Mesenchymal stem cell (in vitro differentiated cells and primary cell): ENCODE results near the gene ELOVL2.

Experiments
- DNase-seq: peaks from one replicate; pipeline ENCODE4 v3.0.0-alpha.2; 2013
- H2AFZ ChIP-seq: one replicate; pipeline ENCODE4 v1.6.1; 2013; ENCODE audit warnings: low read depth, mild to moderate bottlenecking, control low read depth, inconsistent platforms, low read length, moderate library complexity
- H2AK5ac ChIP-seq: 2 replicates; pipeline ENCODE4 v1.6.1; 2013; ENCODE audit warnings: low read length, moderate library complexity, mild to moderate bottlenecking, inconsistent platforms; ENCODE audit not compliant: severe bottlenecking
- H2BK120ac ChIP-seq: one replicate; pipeline ENCODE4 v1.6.1; 2013; ENCODE audit warnings: low read depth, mild to moderate bottlenecking, inconsistent platforms, low read length, moderate library complexity
- H2BK12ac ChIP-seq, 2 experiments: one replicate each; pipeline ENCODE4 v1.6.1; 2013; ENCODE audit warnings: inconsistent platforms in 2 of 2, low read length in 2 of 2, mild to moderate bottlenecking in 2 of 2, moderate library complexity in 2 of 2, control low read depth in 1 of 2
- H2BK15ac ChIP-seq: one replicate; pipeline ENCODE4 v1.6.1; 2013; ENCODE audit warnings: mild to moderate bottlenecking, low read depth, inconsistent platforms; ENCODE audit not compliant: poor library complexity, severe bottlenecking
- H2BK5ac ChIP-seq: 2 replicates; pipeline ENCODE4 v1.6.1; 2013; ENCODE audit warnings: low read depth, mild to moderate bottlenecking, low read length, control low read depth, inconsistent platforms; ENCODE audit not compliant: poor library complexity, severe bottlenecking
- H3K14ac ChIP-seq, 2 experiments: one replicate each; pipeline ENCODE4 v1.6.1; 2013; ENCODE audit warnings: inconsistent platforms in 2 of 2, low read length in 2 of 2, control low read depth in 1 of 2, mild to moderate bottlenecking in 1 of 2, moderate library complexity in 1 of 2
- H3K18ac ChIP-seq, 2 experiments: one replicate each; pipeline ENCODE4 v1.6.1; 2013; ENCODE audit warnings: inconsistent platforms in 2 of 2, low read length in 2 of 2, control low read depth in 1 of 2, low read depth in 1 of 2, mild to moderate bottlenecking in 1 of 2
- H3K23ac ChIP-seq, 2 experiments: one replicate each; pipeline ENCODE4 v1.6.1; 2013; ENCODE audit warnings: inconsistent platforms in 2 of 2, low read length in 2 of 2, mild to moderate bottlenecking in 2 of 2, moderate library complexity in 2 of 2, control low read depth in 1 of 2
- H3K27ac ChIP-seq: 2 replicates; pipeline ENCODE4 v1.5.1; 2013; ENCODE audit warnings: mild to moderate bottlenecking, moderate library complexity, low read length, control low read depth, inconsistent platforms; ENCODE audit not compliant: poor library complexity, severe bottlenecking
- H3K27me3 ChIP-seq, 2 experiments: 2 replicates each; pipeline versions ENCODE4 v1.6.1 to v1.7.0; 2013; ENCODE audit warnings: low read length in 2 of 2, mild to moderate bottlenecking in 2 of 2, moderate library complexity in 2 of 2, control low read depth in 1 of 2, inconsistent platforms in 1 of 2; ENCODE audit not compliant: control insufficient read depth in 1 of 2, insufficient read depth in 1 of 2
- H3K36me3 ChIP-seq, 2 experiments: 2 replicates each; pipeline versions ENCODE4 v1.6.1 to v1.7.0; 2013; ENCODE audit warnings: low read length in 2 of 2, control low read depth in 1 of 2, inconsistent platforms in 1 of 2, low read depth in 1 of 2, mild to moderate bottlenecking in 1 of 2; ENCODE audit not compliant: insufficient read depth in 2 of 2, control insufficient read depth in 1 of 2
- H3K4ac ChIP-seq, 2 experiments: one replicate each; pipeline ENCODE4 v1.6.1; 2013; ENCODE audit warnings: inconsistent platforms in 2 of 2, low read length in 2 of 2, mild to moderate bottlenecking in 2 of 2, moderate library complexity in 2 of 2, control low read depth in 1 of 2, low read depth in 1 of 2
- H3K4me1 ChIP-seq: 2 replicates; pipeline ENCODE4 v1.6.1; 2013; ENCODE audit warnings: low read depth, low read length, control low read depth; ENCODE audit not compliant: control insufficient read depth, insufficient read depth
- H3K4me2 ChIP-seq: 2 replicates; pipeline ENCODE4 v1.6.1; 2013; ENCODE audit warnings: low read length, mild to moderate bottlenecking, inconsistent platforms; ENCODE audit not compliant: poor library complexity, severe bottlenecking
- H3K4me3 ChIP-seq, 2 experiments: 2 replicates each; pipeline versions ENCODE4 v1.5.1 to v1.7.0; 2013; ENCODE audit warnings: low read length in 2 of 2, mild to moderate bottlenecking in 2 of 2, control low read depth in 1 of 2, low read depth in 1 of 2; ENCODE audit not compliant: insufficient read depth in 1 of 2
- H3K79me1 ChIP-seq: replicated peaks from 2 replicates; pipeline ENCODE4 v1.6.1; 2013; ENCODE audit warnings: mild to moderate bottlenecking, control low read depth, low read length, inconsistent platforms; ENCODE audit not compliant: poor library complexity, severe bottlenecking
- H3K9ac ChIP-seq: 2 replicates; pipeline ENCODE4 v1.7.0; 2013; ENCODE audit warnings: mild to moderate bottlenecking, low read length, moderate library complexity
- H3K9me3 ChIP-seq: 2 replicates; pipeline ENCODE4 v1.7.0; 2013; ENCODE audit warnings: mild to moderate bottlenecking, low read length; ENCODE audit not compliant: control insufficient read depth
- H4K8ac ChIP-seq: one replicate; pipeline ENCODE4 v1.6.1; 2013; ENCODE audit warnings: inconsistent platforms, mild to moderate bottlenecking, low read length, moderate library complexity
- H4K91ac ChIP-seq: one replicate; pipeline ENCODE4 v1.6.1; 2013; ENCODE audit warnings: mild to moderate bottlenecking, low read length, inconsistent platforms
- WGBS: methylation state at CpG from one replicate; pipeline ENCODE4 v1.1.7; 2013; ENCODE audit warnings: mixed read lengths; 5-methylcytosine and 5-hydroxymethylcytosine counted together

The ELOVL2 gene

GRCh38 chr6:11042750-11043377, 1.2 kb downstream of the ELOVL2 start:
- Histone ChIP-seq H4K8ac (peak overlapping the region; percentile 75), H2AK5ac (no peak overlapping the region), H2AFZ (peak overlapping the region; percentile 89), H3K4me3 (peak overlapping the region; percentile 70 to 77), H3K18ac (peak overlapping the region; percentile 18 to 24), H2BK120ac (no peak overlapping the region), H4K91ac (peak overlapping the region; percentile 30), H3K4me1 (peaks cover 11% of the 10 kb centered on the region), H3K14ac (no peak overlapping the region), H3K27me3 (peaks cover 0 to 34% of the 10 kb centered on the region in 2 experiments), H3K23ac (no peak overlapping the region), H2BK12ac (peak overlapping the region in 1 of 2 experiments; percentile 46), H2BK15ac (no peak overlapping the region), H3K9ac (no peak overlapping the region), H3K9me3 (no peaks in the 10 kb centered on the region), H3K4me2 (peak overlapping the region; percentile 100), H3K27ac (no peak overlapping the region), H3K36me3 (no peaks in the 10 kb centered on the region), H3K4ac (no peak overlapping the region), H3K79me1 (no peaks in the 10 kb centered on the region), H2BK5ac (no peak overlapping the region)
- WGBS, result 35% methylated on average over 10 of the region's 10 CpGs
- DNase-seq, result no peak

DNA sequence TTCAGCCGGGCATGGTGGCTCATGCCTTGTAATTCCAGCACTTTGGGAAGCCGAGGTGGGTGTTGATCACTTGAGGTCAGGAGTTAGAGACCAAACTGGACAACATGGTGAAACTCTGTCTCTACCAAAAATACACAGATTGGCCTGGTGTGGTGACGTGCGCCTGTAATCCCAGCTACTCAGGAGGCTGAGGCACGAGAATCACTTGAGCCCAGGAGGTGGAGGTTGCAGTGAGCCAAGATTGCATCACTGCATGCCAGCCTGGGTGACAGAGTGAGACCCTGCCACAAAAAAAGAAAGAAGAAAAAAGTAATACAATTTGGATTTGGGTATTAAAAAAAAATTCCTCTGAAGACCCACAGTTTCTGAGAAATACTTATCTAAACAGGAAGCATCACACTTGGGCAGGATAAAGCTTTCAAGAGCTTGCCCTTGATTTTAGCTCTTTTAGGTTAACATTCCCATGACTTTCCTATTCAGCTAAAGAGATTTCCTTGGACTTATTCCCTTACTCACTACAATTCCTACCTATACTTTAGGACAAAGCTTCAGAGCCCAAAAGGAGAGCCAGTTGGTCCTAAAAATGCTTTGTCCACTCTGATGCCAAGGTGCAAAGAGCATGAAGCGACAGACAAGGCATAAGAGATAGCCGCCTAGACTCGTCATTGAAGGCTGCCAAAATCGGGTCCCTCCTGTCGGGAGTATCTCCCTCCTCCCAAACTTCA, 1.9 kb downstream of the ELOVL2 start:
- H3K27me3 ChIP-seq, result peaks cover 0 to 34% of the 10 kb centered on the region in 2 experiments
- WGBS, result 72% methylated on average over 10 of the region's 10 CpGs
- H2BK120ac ChIP-seq, result no peak overlapping the region
- H3K4me2 ChIP-seq, result no peak overlapping the region
- no peak overlapping the region for H3K14ac ChIP-seq
- H3K18ac ChIP-seq, result no peak overlapping the region
- no peak overlapping the region for H3K9ac ChIP-seq
- no peak overlapping the region for H2BK15ac ChIP-seq
- no peak overlapping the region for H3K23ac ChIP-seq
- DNase-seq, result peak; percentile 26
- H4K8ac ChIP-seq, result no peak overlapping the region
- no peak overlapping the region for H4K91ac ChIP-seq
- H3K4me1 ChIP-seq, result peaks cover 11% of the 10 kb centered on the region
- no peak overlapping the region for H2BK12ac ChIP-seq
- H3K9me3 ChIP-seq, result no peaks in the 10 kb centered on the region
- no peak overlapping the region for H2BK5ac ChIP-seq
- H2AFZ ChIP-seq, result no peak overlapping the region
- no peak overlapping the region for H3K4me3 ChIP-seq
- H3K36me3 ChIP-seq, result no peaks in the 10 kb centered on the region
- H2AK5ac ChIP-seq, result no peak overlapping the region
- H3K27ac ChIP-seq, result no peak overlapping the region
- H3K79me1 ChIP-seq, result no peaks in the 10 kb centered on the region
- no peak overlapping the region for H3K4ac ChIP-seq

GRCh38 chr6:11040134-11040533, 4.0 kb downstream of the ELOVL2 start:
- DNase-seq, result peak; percentile 22
- no peak overlapping the region for H2AK5ac ChIP-seq
- H3K18ac ChIP-seq, result peak overlapping the region in 1 of 2 experiments; percentile 70
- H3K27me3 ChIP-seq, result peaks cover 0 to 21% of the 10 kb centered on the region in 2 experiments
- peak overlapping the region; percentile 72 for H4K8ac ChIP-seq
- H3K4me1 ChIP-seq, result peaks cover 11% of the 10 kb centered on the region
- H2BK15ac ChIP-seq, result no peak overlapping the region
- peak overlapping the region; percentile 34 for H3K4me2 ChIP-seq
- H3K9ac ChIP-seq, result no peak overlapping the region
- 67% methylated on average over 1 of the region's 3 CpGs for WGBS
- peak overlapping the region; percentile 29 for H3K27ac ChIP-seq
- no peaks in the 10 kb centered on the region for H3K36me3 ChIP-seq
- no peak overlapping the region for H3K4ac ChIP-seq
- no peak overlapping the region for H4K91ac ChIP-seq
- peak overlapping the region; percentile 34 for H2BK120ac ChIP-seq
- H2AFZ ChIP-seq, result no peak overlapping the region
- H3K9me3 ChIP-seq, result no peaks in the 10 kb centered on the region
- H3K79me1 ChIP-seq, result no peaks in the 10 kb centered on the region
- H3K14ac ChIP-seq, result no peak overlapping the region
- no peak overlapping the region for H2BK12ac ChIP-seq
- no peak overlapping the region for H3K4me3 ChIP-seq
- H2BK5ac ChIP-seq, result no peak overlapping the region
- no peak overlapping the region for H3K23ac ChIP-seq

DNA sequence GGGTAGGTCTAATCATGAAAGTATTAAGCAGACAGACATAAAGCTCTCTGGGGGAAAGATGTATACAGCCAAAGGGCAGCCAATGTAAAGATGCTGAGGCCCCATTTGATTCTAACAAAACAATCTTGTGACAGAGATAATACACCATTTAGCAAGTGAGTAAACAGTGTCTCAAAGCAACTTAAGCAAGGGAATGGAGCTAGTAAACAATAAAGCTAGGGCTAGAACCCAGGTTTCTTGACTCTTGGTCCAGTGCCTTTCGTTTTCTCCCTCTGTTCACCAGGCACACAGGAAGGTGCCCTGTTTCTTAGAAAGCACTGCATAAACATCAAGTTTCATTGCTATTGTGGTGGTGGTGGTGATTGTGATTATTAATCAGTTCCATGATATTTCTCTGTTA, 5.1 kb downstream of the ELOVL2 start:
- H3K4me3 ChIP-seq, result no peak overlapping the region
- DNase-seq, result peak; percentile 25

More for the DNA sequence above, 5.1 kb downstream of the ELOVL2 start:
- no peak overlapping the region for H2BK15ac ChIP-seq
- H3K23ac ChIP-seq, result no peak overlapping the region
- no peak overlapping the region for H2BK5ac ChIP-seq
- no peak overlapping the region for H2BK120ac ChIP-seq
- H2BK12ac ChIP-seq, result peak overlapping the region in 1 of 2 experiments; percentile 32
- H3K27ac ChIP-seq, result no peak overlapping the region
- H3K36me3 ChIP-seq, result no peaks in the 10 kb centered on the region
- H3K14ac ChIP-seq, result no peak overlapping the region
- no peak overlapping the region for H3K4ac ChIP-seq
- H3K9me3 ChIP-seq, result no peaks in the 10 kb centered on the region
- H3K18ac ChIP-seq, result peak overlapping the region in 1 of 2 experiments; percentile 28
- WGBS, result 50% methylated on average over 1 of the region's 1 CpG
- H3K4me1 ChIP-seq, result peaks cover 5% of the 10 kb centered on the region
- H4K8ac ChIP-seq, result no peak overlapping the region
- peak overlapping the region; percentile 49 for H2AK5ac ChIP-seq
- no peaks in the 10 kb centered on the region for H3K79me1 ChIP-seq
- peaks cover 0 to 15% of the 10 kb centered on the region in 2 experiments for H3K27me3 ChIP-seq
- H3K4me2 ChIP-seq, result no peak overlapping the region
- no peak overlapping the region for H2AFZ ChIP-seq
- no peak overlapping the region for H3K9ac ChIP-seq
- H4K91ac ChIP-seq, result no peak overlapping the region
